HFF-Myc (cell line): ENCODE data around the gene CARF.
A peak's percentile ranks its signal among the peaks of the same experiment; 100 is the strongest.

Source experiments
- DNase-seq: peaks from one replicate; pipeline ENCODE4 v3.0.0-alpha.2; 2011; ENCODE audit warnings: low read depth; ENCODE audit errors: extremely low read depth
- H3K4me3 ChIP-seq: replicated peaks from 2 replicates; pipeline ENCODE4 v1.5.1; 2011; ENCODE audit warnings: low read depth, mild to moderate bottlenecking, control low read depth, low read length
- CTCF ChIP-seq: IDR thresholded peaks from 2 replicates; pipeline ENCODE4 v1.5.1; 2012; ENCODE audit warnings: mild to moderate bottlenecking, low read depth, low read length, control low read depth; ENCODE audit errors: missing control alignments

Gene CARF

DNA sequence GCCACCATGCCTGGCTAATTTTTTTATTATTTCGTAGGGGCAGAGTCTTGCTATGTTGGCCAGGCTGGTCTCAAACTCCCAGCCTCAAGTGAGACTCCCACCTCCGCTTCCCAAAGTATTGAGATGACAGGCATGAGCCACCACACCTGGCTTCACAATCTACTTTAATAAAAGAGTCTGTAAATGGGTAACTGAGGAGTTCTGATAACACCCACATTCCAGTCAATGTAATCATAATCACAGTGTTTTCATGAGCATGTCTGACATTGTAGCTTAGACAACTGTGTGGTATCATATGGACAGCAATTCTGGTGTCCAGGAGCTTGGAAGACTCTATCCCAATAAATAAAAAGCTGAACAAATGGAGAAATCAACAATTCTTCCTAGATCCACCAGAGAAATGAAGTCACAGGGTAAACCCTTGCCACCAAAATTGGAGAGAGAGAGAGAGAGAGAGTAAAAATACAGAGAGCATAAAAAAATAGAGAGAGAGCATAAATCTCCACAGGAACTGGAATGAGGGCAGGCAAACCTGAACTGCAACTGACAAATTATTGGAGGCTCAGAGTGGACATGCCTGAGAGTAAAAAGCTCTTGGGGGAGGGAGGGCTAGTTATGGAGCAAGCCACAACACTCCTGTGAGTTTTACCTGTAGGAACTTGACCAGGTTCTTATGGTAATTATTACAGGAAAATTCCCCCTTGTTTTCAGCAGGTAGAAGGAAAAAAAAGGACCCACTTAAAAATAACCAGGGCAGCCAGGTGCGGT, 90.2 kb downstream of the CARF start:
- H3K4me3 ChIP-seq, result no peak overlapping the region
- TF ChIP-seq CTCF, result no peak
- DNase-seq, result no peak

DNA sequence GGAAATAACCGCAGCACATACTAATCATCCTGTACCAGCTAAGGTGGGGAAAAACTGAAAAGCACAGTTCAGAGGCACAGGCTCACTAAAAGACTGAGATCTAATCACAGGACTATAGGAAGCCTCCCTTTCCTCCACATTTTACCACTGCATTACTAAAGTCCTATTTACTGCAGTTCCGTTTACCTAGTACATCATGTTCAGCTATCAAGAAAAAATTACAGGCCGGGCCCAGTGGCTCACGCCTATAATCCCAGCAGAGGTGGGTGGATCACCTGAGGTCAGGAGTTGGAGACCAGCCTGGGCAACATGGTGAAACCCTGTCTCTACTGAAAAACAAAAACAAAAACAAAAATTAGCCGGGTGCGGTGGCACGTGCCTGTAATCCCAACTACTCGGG, 91.6 kb downstream of the CARF start:
- no peak for DNase-seq
- H3K4me3 ChIP-seq, result no peak overlapping the region
- TF ChIP-seq CTCF, result no peak

DNA sequence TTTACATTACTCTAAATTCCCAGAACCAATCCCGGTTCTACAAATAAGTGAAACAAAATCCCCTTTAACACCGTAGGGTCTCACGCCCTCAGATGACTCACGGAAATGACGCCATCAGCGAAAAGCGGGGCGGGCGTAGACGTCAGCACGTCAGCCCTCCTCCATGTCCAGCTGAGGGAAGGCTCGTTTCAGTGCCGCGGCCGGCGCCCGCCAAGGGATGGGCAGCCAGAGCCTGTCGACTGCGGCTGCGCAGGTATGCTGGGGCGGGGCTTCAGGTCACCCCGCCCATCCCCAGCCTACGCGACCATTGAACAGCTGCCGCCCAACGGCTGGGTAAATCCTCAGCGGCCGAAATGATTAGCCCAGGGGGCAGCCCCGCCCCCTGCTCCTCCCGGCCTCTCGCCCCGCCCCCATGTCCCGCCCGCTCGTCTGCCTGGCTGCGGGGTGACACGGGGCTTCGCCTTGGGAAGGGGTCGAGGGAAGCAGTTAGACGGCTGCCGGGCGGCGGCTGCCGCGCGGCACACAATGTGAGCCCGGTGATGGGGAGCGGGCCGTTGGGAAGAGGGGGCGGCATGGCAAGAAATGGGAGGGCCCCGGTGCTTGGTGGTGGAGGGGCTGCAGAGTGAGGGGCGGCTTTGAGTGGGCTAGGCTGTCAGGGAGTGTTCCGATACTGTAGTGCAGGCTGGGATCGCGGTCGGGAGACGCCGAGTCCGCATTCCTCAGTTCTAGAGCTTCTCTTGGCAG, 102.6 kb downstream of the CARF start, which contains the start of gene NBEAL1:
Gene NBEAL1 (plus strand): TSS at position 420 of the 744 bp plus-strand sequence. CDS start 1,510 bp downstream, outside the sequence.
- no peak for TF ChIP-seq CTCF
- DNase-seq, result peak; percentile 95
- H3K4me3 ChIP-seq, result peak within 1 kb of the TSS; percentile 91

- peak overlapping the region; percentile 91 for H3K4me3 ChIP-seq
- DNase-seq, result no peak
- no peak for TF ChIP-seq CTCF
Measured at GRCh38 chr2:203016716-203017115, 104.6 kb downstream of the CARF start.

DNA sequence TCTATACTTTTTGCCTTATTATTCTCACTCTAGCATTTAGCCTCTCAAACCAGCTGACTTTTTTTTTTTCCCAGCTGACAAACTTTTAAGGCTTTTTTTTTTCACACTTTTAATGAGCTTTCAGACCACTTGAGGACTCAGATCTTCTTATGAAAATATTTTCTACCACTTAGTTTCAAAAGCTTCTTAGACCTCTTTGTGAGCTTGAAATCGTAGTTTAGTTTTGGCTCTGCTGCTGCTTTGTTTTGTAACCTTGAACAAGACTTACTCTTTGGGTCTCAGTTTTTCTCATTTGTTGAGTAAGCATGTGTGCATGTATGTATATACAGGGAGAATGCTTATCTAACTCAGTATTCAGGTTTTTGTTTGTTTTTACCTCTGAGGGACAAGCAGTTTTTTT, 106.1 kb downstream of the CARF start:
- TF ChIP-seq CTCF, result no peak
- DNase-seq, result no peak
- H3K4me3 ChIP-seq, result peak overlapping the region; percentile 24; the same call in 1 of the 2 replicates

DNA sequence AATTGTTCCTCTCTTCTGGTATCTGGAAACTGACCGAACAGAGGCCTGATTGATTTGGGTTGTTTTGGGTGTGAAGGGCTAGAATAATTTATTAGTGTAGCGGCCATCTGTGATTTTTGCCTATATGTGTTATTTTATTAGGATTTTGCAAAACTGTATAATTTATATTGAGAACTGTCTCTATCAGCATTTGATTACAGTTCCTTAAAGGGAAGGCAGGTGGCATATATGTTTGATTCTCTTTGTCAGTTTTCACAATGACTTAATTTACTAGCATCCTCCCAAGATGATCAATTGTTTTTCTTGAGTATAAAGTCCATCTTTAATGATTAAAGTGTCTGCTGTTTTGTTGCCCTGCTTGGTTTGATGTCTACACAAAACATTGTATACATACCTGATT, 107.1 kb downstream of the CARF start:
- TF ChIP-seq CTCF, result no peak
- DNase-seq, result no peak
- H3K4me3 ChIP-seq, result no peak overlapping the region; the same call in 1 of the 2 replicates
